HL-60 (cell line): Measurements from ENCODE around the gene GLT1D1.

Source experiments
- REST ChIP-seq: IDR thresholded peaks from 2 replicates; pipeline ENCODE4 v1.6.1; 2012; ENCODE audit warnings: low read depth; ENCODE audit not compliant: insufficient replicate concordance
- TF ChIP-seq, protein P1 (sequence below): IDR thresholded peaks from one replicate; pipeline ENCODE4 v1.5.1; 2011; ENCODE audit warnings: low read length, control low read depth, inconsistent platforms; ENCODE audit not compliant: insufficient read depth

- TF ChIP-seq, protein P1, sequence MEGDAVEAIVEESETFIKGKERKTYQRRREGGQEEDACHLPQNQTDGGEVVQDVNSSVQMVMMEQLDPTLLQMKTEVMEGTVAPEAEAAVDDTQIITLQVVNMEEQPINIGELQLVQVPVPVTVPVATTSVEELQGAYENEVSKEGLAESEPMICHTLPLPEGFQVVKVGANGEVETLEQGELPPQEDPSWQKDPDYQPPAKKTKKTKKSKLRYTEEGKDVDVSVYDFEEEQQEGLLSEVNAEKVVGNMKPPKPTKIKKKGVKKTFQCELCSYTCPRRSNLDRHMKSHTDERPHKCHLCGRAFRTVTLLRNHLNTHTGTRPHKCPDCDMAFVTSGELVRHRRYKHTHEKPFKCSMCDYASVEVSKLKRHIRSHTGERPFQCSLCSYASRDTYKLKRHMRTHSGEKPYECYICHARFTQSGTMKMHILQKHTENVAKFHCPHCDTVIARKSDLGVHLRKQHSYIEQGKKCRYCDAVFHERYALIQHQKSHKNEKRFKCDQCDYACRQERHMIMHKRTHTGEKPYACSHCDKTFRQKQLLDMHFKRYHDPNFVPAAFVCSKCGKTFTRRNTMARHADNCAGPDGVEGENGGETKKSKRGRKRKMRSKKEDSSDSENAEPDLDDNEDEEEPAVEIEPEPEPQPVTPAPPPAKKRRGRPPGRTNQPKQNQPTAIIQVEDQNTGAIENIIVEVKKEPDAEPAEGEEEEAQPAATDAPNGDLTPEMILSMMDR, result no peak
- no peak for TF ChIP-seq REST
These were observed 34.9 kb upstream of the GLT1D1 start for GRCh38 chr12:128818065-128819022.
